ENCODE results near the gene PLA1A. TPM values are rescaled to one million over a fixed set of nuclear protein-coding genes. Genes with fewer than 3 reads are reported as not detected.

The PLA1A gene
- total RNA-seq, 1 experiment from 2014 or later: not detected

- DNase-seq (ENCODE audit: low spot score): no peak
Observed at GRCh38 chr3:119608405-119609000, 10.8 kb downstream of the PLA1A start.

GRCh38 chr3:119609301-119609700, 11.6 kb downstream of the PLA1A start:
- DNase-seq (ENCODE audit: low spot score): no peak

- no peak for DNase-seq (ENCODE audit: low spot score)
Observed at GRCh38 chr3:119611664-119612063, 14.0 kb downstream of the PLA1A start.

GRCh38 chr3:119613201-119613600, 15.5 kb downstream of the PLA1A start:
- no peak for DNase-seq (ENCODE audit: low spot score)

- no peak for DNase-seq (ENCODE audit: low spot score)
Observed at GRCh38 chr3:119613872-119614271, 16.2 kb downstream of the PLA1A start.

GRCh38 chr3:119616056-119616455, 18.4 kb downstream of the PLA1A start:
- no peak for DNase-seq (ENCODE audit: low spot score)

DNA sequence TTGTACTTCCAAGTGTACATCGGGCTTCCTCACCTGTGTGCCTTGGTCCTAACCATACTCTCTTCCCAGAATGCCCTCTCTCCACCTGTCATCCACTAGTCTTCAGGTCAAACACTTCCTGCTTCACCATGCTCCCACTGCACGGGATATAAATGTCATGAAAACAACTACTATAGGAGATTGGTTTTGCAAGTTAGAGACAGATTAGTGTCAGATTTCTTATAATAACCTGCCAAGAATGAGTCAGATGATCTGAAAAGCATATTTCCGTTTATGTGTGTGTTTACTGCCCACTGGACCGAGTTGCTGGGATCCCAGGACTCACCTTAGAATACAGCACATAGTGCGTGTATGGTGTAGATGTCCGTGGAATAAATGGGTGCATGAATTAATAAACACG, 21.4 kb downstream of the PLA1A start:
- DNase-seq (ENCODE audit: low spot score): no peak

GRCh38 chr3:119620899-119621298, 23.2 kb downstream of the PLA1A start:
- DNase-seq (ENCODE audit: low spot score): no peak

DNA sequence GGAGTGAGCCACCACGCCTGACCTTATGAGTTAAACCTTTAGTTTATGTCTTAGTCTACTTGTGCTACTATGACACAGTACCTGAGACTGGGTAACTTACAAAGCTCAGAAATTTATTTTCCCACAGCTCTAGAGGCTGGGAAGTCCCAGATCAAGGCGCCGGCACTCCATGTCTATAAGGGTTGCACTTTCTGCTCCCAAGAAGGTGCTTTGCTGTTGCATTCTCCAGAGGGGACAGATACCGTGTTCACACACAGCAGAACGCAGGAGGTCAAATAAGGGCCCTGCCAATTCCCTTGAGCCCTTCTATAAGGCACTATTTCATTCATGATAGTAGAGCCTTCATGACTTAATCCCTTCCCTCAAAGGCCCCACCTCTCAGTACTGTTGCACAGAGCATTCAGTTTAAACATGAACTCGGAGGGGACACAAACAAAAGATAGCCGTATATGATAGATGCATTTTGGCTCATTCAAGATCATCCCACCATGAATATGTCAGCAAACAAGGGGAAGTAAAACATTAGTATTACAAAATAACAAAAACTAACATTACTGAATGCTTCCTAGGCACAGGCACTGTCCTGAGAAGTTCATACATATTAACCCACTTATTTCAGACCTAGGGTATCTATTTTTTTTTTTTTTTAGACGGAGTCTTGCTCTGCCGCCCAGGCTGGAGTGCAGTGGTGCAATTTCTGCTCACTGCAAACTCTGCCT, 26.5 kb downstream of the PLA1A start:
- DNase-seq (ENCODE audit: low spot score): no peak

GRCh38 chr3:119625451-119626153, 27.9 kb downstream of the PLA1A start:
- no peak for DNase-seq (ENCODE audit: low spot score)

DNA sequence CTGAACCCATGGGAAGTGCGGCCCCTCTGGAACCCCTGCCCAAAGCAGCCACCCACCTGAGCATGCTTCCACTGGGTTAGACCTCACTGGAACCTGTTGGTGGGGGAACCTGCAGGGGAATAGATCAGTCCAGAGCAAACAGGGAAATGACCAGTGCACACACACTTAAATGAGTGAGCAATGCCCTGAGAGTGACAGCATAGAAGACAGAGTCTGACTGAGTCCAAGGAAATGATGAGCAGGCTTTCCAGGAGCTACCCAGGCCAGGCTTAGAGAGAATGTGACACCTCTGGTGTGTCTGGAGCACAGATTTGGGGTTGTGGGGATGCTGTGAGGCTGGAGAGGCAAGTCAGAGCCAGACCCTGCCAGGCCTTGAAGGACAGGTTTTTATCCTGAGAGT, 28.5 kb downstream of the PLA1A start:
- DNase-seq (ENCODE audit: low spot score): no peak

GRCh38 chr3:119627461-119627860, 29.8 kb downstream of the PLA1A start:
- DNase-seq (ENCODE audit: low spot score): no peak

DNA sequence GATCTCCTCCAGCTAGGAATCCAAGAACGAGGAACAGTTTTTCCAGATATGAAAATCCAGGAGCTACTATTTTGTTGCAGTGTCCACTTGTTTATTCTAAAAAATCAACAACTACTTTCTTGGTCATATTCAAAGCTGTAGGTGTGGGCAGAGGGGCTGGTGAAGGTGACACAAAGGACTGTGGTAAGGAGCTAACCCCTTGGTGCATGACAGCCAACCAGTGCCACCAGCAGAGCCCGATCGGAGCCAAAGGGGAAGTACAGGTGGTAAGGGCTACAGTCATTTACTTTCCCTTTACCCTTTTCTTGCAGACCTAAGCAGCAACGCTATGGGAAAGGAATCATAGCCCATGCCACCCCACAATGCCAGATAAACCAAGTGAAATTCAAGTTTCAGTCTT, 30.7 kb downstream of the PLA1A start:
- no peak for DNase-seq (ENCODE audit: low spot score)

DNA sequence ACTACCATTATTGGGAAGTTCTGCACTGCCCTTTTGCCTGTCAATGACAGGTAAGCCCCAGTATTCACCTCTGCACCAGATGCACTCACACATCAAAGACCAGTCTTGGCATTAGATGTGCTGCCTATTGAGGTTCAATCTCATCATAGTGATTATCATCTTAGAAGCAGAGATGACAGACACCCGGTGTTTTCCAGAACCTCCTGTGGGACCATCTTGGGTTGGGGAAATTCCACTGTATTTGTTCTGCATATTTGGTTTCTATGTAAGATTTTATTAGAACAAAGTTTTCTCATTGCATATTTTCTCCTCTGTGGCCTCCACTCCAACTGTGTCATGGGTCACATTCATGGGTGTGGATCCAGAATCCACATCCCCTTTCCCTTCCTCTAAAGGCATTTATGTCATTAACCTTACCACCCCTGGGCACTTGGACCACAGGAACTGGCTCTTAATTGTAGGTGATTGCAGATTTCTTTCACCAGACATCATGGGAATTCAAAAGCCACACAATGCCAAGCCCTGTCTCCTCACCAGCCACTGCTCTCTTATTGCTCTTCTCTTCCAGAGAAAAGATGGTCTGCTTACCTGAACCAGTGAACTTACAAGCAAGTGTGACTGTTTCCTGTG, 31.2 kb downstream of the PLA1A start:
- no peak for DNase-seq (ENCODE audit: low spot score)

DNA sequence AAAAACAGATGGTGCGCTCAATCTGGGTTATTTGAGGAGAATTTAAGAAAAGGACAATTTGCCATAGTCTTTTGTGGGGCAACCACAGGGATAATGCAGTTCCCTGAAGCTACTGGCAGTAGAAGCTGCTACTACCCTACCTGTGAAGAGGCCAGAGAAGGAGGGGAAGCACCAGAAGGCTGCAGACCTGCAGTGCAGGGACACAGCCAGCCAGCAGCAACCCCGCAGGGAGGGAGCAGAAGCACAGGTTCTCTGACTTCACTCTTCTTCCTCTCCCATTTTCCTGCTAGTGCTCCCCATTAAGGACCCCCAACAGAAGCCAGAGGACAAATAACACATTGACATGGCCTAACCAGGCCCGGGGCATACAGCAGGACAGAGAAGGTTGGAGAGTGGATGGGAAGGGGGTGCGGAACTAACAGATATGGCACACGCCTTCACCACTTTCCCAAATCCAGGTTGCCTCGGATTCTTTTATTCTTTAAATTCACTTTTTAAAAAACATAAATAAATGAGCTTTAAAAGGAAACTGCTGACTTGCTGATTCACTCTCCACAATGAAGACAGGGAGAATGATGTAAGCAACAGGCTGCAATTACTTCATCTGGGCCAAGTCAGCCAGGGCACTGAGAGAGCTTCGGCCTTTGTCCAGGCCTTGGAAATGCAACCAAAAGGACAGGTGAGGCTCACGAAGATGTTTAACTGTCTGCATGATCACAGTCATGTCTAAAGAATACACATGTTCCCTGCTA, 32.6 kb downstream of the PLA1A start:
- DNase-seq (ENCODE audit: low spot score): no peak

GRCh38 chr3:119630880-119631329, 33.2 kb downstream of the PLA1A start:
- no peak for DNase-seq (ENCODE audit: low spot score)

GRCh38 chr3:119631516-119631915, 33.8 kb downstream of the PLA1A start:
- no peak for DNase-seq (ENCODE audit: low spot score)

DNA sequence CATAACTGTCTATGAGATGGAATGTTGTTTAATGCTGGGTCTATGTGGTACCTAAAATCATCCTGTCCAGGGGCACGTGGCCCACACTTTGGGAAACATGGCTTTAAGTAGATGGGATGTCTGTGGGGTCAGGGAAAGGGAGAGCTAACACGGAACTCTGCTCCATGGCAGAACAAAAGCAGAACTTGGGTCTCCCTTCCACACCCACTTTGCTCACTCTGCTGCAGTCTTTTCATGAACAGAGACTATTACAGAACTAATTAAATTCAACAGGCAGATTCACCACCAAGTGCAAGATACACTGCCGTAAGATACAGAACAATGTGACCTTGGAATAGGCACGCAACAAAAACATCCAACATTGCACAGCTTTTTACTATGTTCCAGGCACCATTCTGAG, 34.5 kb downstream of the PLA1A start:
- no peak for DNase-seq (ENCODE audit: low spot score)

- DNase-seq (ENCODE audit: low spot score): no peak
Observed at GRCh38 chr3:119632829-119633228, 35.1 kb downstream of the PLA1A start.

GRCh38 chr3:119635719-119636118, 38.0 kb downstream of the PLA1A start:
- DNase-seq (ENCODE audit: low spot score): no peak

- no peak for DNase-seq (ENCODE audit: low spot score)
Observed at GRCh38 chr3:119636249-119636648, 38.6 kb downstream of the PLA1A start.
